B cell (primary cell): ENCODE data around the gene UGT2B15. TPM values are rescaled to one million over a fixed set of nuclear protein-coding genes. Genes with fewer than 3 reads are reported as not detected.

ENCODE experiments used
- ATAC-seq: fragments of 200-7000 bp; cut with Tn5 transposase; one replicate; pipeline ENCODE4 v1.10.0; 2021; ENCODE audit warnings: low read depth, mild to moderate bottlenecking, moderate number of reproducible peaks, moderate library complexity
- CTCF ChIA-PET: fragments of 350-600 bp; sonication (Branson Sonifier 250); formaldehyde crosslinking; loops from one replicate; lab custom pipeline; 2021; ENCODE audit warnings: antibody characterized with exemption, inconsistent platforms; lab: Charles Lee
- POLR2A ChIA-PET: fragments of 350-600 bp; sonication (Branson Sonifier 250); formaldehyde crosslinking; loops from one replicate; lab custom pipeline; 2021; ENCODE audit warnings: antibody characterized with exemption; lab: Charles Lee
- DNase-seq: peaks from one replicate; pipeline ENCODE4 v3.0.0; 2013
- H2AFZ ChIP-seq: 2 replicates; pipeline ENCODE4 v1.6.1; 2012; ENCODE audit warnings: mild to moderate bottlenecking, low read depth, low read length; ENCODE audit not compliant: insufficient read depth, poor library complexity, severe bottlenecking
- H3K27ac ChIP-seq, 2 donors: 1 replicate in 1 of 2; 2 replicates in 1 of 2; pipeline ENCODE4 v1.5.1; 2012 to 2013; ENCODE audit warnings: low read length in 2 of 2, mild to moderate bottlenecking in 2 of 2, moderate library complexity in 1 of 2
- H3K27me3 ChIP-seq, 4 experiments: fragments of 200-600 bp in 1 of 4; sonication (generic) in 1 of 4; replicated peaks in 1 of 4; 1 replicate in 2 of 4; 2 replicates in 2 of 4; pipeline versions ENCODE4 v1.6.1 to v1.7.0; 2013 to 2016; ENCODE audit warnings: low read length in 3 of 4, mild to moderate bottlenecking in 2 of 4, mixed read lengths in 1 of 4, moderate library complexity in 1 of 4; ENCODE audit not compliant: insufficient read depth in 4 of 4, control insufficient read depth in 3 of 4; ENCODE audit errors: control extremely low read depth in 1 of 4
- H3K36me3 ChIP-seq, 2 experiments: replicated peaks in 1 of 2; 1 replicate in 1 of 2; 2 replicates in 1 of 2; pipeline versions ENCODE4 v1.6.1 to v1.7.1; 2013; ENCODE audit warnings: low read length in 1 of 2; ENCODE audit not compliant: insufficient read depth in 2 of 2, control insufficient read depth in 1 of 2; ENCODE audit errors: control extremely low read depth in 1 of 2, extremely low read depth in 1 of 2
- H3K4me1 ChIP-seq, 2 donors: fragments of 200-600 bp in 1 of 2; sonication (generic) in 1 of 2; 1 replicate in 1 of 2; 2 replicates in 1 of 2; pipeline versions ENCODE4 v1.5.1 to v1.6.1; 2013 to 2017; ENCODE audit warnings: low read length in 2 of 2; ENCODE audit not compliant: control insufficient read depth in 2 of 2, insufficient read depth in 2 of 2
- H3K4me2 ChIP-seq: replicated peaks from 2 replicates; pipeline ENCODE3; 2012; ENCODE audit warnings: mild to moderate bottlenecking, low read depth, low read length; ENCODE audit not compliant: poor library complexity, severe bottlenecking
- H3K4me3 ChIP-seq, 5 experiments: fragments of 200-600 bp in 1 of 5; sonication (generic) in 1 of 5; 1 replicate in 3 of 5; 2 replicates in 2 of 5; pipeline versions ENCODE4 v1.5.1 to v1.7.0; 2011 to 2016; ENCODE audit warnings: low read length in 4 of 5, mild to moderate bottlenecking in 4 of 5, low read depth in 2 of 5, control low read depth in 1 of 5, moderate library complexity in 1 of 5; ENCODE audit not compliant: insufficient read depth in 1 of 5; ENCODE audit errors: control extremely low read depth in 1 of 5, extremely low read depth in 1 of 5
- H3K79me2 ChIP-seq: fragments of 200-600 bp; sonication (generic); one replicate; pipeline ENCODE4 v1.6.0; 2016; ENCODE audit warnings: low read length; ENCODE audit not compliant: control insufficient read depth, insufficient read depth
- H3K9ac ChIP-seq: fragments of 200-600 bp; sonication (generic); 2 replicates; pipeline ENCODE4 v1.6.1; 2017; ENCODE audit warnings: mild to moderate bottlenecking, low read length, moderate library complexity
- H3K9me3 ChIP-seq, 3 donors: one replicate each; pipeline versions ENCODE4 v1.6.1 to v1.7.1; 2013; ENCODE audit warnings: low read length in 2 of 3; ENCODE audit not compliant: control insufficient read depth in 2 of 3, insufficient read depth in 1 of 3; ENCODE audit errors: control extremely low read depth in 1 of 3
- H4K20me1 ChIP-seq: 2 replicates; pipeline ENCODE4 v1.6.0; 2012; ENCODE audit warnings: mild to moderate bottlenecking, low read length; ENCODE audit not compliant: insufficient read depth, control insufficient read depth, poor library complexity, severe bottlenecking
- H3K27ac Mint-ChIP-seq: one replicate; pipeline ENCODE4 v1.8.0; 2021; ENCODE audit warnings: mixed read lengths
- H3K27me3 Mint-ChIP-seq: one replicate; pipeline ENCODE4 v1.8.0; 2021; ENCODE audit warnings: mixed read lengths
- H3K4me1 Mint-ChIP-seq: one replicate; pipeline ENCODE4 v1.8.0; 2021; ENCODE audit warnings: mixed read lengths
- H3K4me3 Mint-ChIP-seq: one replicate; pipeline ENCODE4 v1.8.0; 2021; ENCODE audit warnings: mixed read lengths
- H3K9me3 Mint-ChIP-seq: one replicate; pipeline ENCODE4 v1.8.0; 2022; ENCODE audit warnings: mixed read lengths; ENCODE audit not compliant: insufficient read depth
- EZH2 ChIP-seq: IDR thresholded peaks from 2 replicates; pipeline ENCODE4 v1.6.1; 2012; ENCODE audit warnings: borderline replicate concordance, low read depth, mild to moderate bottlenecking, moderate library complexity, low read length; ENCODE audit not compliant: insufficient read depth, poor library complexity, severe bottlenecking
- WGBS: methylation state at CpG from one replicate; pipeline ENCODE4 v1.1.5; 2013; ENCODE audit warnings: missing lambda C conversion rate; ENCODE audit not compliant: insufficient coverage; 5-methylcytosine and 5-hydroxymethylcytosine counted together
- intact Hi-C: fragments of 100-400 bp; cut with micrococcal nuclease; formaldehyde crosslinking; loops from one replicate; pipeline ENCODE4 v1.10.0; 2022
- polyA plus RNA-seq: library from polyadenylated mRNA; depleted of rRNA; stranded (reverse); fragments of >200 nt; gene quantifications from 2 replicates; pipeline ENCODE4 v1.2.3, GENCODE V29; 2012
- total RNA-seq, 2 donors: library from RNA; stranded (reverse); fragments of 120-200 nt in 1 of 2; gene quantifications; 1 replicate in 1 of 2; 2 replicates in 1 of 2; pipeline versions ENCODE4 v1.2.3 to v1.2.4, GENCODE V29; 2013 to 2022
- TF ChIP-seq, protein P1 (sequence below): fragments of 200-600 bp; IDR thresholded peaks from one replicate; pipeline ENCODE4 v1.8.0; 2022; ENCODE audit warnings: antibody characterized with exemption, mild to moderate bottlenecking

UGT2B15 gene
- total and polyA plus RNA-seq, 2 donors (not counting 1 experiment from before 2014, with no cell fraction given): not detected

DNA sequence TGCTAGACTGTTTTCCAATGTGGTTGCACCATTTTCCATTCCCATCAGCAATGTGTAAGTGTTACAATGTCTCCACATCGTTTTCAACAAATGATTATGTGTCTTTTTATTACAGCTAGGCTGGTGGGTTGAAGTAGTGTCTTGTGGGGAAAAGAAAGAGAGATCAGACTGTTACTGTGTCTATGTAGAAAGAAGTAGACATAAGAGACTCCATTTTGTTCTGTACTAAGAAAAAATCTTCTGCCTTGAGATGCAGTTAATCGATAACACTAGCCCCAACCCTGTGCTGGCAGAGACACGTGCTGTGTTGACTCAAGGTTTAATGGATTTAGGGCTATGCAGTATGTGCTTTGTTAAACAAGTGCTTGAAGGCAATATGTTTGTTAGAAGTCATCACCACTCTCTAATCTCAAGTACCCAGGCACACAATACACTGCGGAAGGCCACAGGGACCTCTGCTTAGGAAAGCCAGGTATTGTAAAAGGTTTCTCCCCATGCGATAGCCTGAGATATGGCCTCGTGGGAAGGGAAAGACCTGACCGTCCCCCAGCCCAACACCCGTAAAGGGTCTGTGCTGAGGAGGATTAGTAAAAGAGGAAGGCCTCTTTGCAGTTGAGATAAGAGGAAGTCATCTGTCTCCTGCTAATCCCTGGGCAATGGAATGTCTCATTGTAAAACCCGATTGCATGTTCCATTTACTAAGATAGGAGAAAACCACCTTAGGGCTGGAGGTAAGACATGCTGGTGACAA, 23.0 kb upstream of the UGT2B15 start:
- Histone ChIP-seq H3K4me3 (no peak overlapping the region), H4K20me1 (no peaks in the 10 kb centered on the region), H3K9ac (no peak overlapping the region), H3K36me3 (no peaks in the 10 kb centered on the region), H3K9me3 (no peaks in the 10 kb centered on the region), H3K27ac (no peak overlapping the region), H3K4me2 (no peak overlapping the region), H3K4me1 (no peaks in the 10 kb centered on the region), H3K27me3 (no peaks in the 10 kb centered on the region), H2AFZ (no peak overlapping the region), H3K79me2 (no peaks in the 10 kb centered on the region)
- no peak for ATAC-seq
- Mint-ChIP-seq H3K4me3 (no peak overlapping the region), H3K4me1 (no peaks in the 10 kb centered on the region), H3K27ac (no peak overlapping the region), H3K9me3 (peaks cover 5% of the 10 kb centered on the region), H3K27me3 (no peaks in the 10 kb centered on the region)
- TF ChIP-seq EZH2: no peak
- TF ChIP-seq, protein P1, sequence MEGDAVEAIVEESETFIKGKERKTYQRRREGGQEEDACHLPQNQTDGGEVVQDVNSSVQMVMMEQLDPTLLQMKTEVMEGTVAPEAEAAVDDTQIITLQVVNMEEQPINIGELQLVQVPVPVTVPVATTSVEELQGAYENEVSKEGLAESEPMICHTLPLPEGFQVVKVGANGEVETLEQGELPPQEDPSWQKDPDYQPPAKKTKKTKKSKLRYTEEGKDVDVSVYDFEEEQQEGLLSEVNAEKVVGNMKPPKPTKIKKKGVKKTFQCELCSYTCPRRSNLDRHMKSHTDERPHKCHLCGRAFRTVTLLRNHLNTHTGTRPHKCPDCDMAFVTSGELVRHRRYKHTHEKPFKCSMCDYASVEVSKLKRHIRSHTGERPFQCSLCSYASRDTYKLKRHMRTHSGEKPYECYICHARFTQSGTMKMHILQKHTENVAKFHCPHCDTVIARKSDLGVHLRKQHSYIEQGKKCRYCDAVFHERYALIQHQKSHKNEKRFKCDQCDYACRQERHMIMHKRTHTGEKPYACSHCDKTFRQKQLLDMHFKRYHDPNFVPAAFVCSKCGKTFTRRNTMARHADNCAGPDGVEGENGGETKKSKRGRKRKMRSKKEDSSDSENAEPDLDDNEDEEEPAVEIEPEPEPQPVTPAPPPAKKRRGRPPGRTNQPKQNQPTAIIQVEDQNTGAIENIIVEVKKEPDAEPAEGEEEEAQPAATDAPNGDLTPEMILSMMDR: no peak
- no peak for DNase-seq
- intact Hi-C loops: no loop called here
- POLR2A ChIA-PET: no interaction called here
- CTCF ChIA-PET: no interaction called here
- WGBS: 87% methylated on average over 5 of the region's 9 CpGs

DNA sequence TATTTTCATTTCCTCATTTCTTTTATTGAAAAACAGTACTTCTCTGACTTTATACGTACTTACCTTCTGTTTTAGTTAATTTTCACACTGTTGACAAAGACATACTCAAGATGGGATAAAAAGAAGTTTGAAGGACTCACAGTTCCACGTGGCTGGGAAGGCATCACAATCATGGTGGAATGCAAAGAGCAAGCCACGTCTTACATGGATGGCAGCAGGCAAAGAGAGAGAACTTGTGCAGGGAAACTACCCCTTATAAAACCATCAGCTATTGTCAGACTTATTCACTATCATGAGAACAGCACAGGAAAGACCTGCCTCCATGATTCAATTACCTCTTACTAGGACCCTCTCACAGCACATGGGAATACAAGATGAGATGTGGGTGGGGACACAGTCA, 20.7 kb upstream of the UGT2B15 start:
- Mint-ChIP-seq H3K9me3 (peaks cover 5% of the 10 kb centered on the region), H3K4me3 (no peak overlapping the region), H3K27ac (no peak overlapping the region), H3K27me3 (no peaks in the 10 kb centered on the region), H3K4me1 (no peaks in the 10 kb centered on the region)
- ChIA-PET POLR2A (no interaction called here), CTCF (no interaction called here)
- H2AFZ ChIP-seq: no peak overlapping the region
- H3K9me3 ChIP-seq: no peaks in the 10 kb centered on the region
- no peaks in the 10 kb centered on the region for H3K36me3 ChIP-seq
- no peak overlapping the region for H3K4me3 ChIP-seq
- H3K79me2 ChIP-seq: no peaks in the 10 kb centered on the region
- H3K4me1 ChIP-seq: no peaks in the 10 kb centered on the region
- H3K4me2 ChIP-seq: no peak overlapping the region
- 63% methylated on average over 2 of the region's 3 CpGs for WGBS
- no peak for TF ChIP-seq EZH2
- TF ChIP-seq, protein P1: no peak
- no peak overlapping the region for H3K9ac ChIP-seq
- no peak overlapping the region for H3K27ac ChIP-seq
- DNase-seq (no peak), ATAC-seq (no peak)
- intact Hi-C loops: no loop called here
- H3K27me3 ChIP-seq: no peaks in the 10 kb centered on the region
- no peaks in the 10 kb centered on the region for H4K20me1 ChIP-seq
